Activated CD8-positive, alpha-beta memory T cell treated with anti-CD3 and anti-CD28 coated beads, Interleukin-2, amount 10 ng/mL, durations not matched to agents 7 days and 5 days (primary cell): ENCODE measurements around the gene ZBTB38. TPM values are rescaled to one million over a fixed set of nuclear protein-coding genes. Genes with fewer than 3 reads are reported as not detected.

ENCODE experiments used
- ATAC-seq: fragments of 150-1000 bp; cut with Tn5 transposase; one replicate; pipeline ENCODE4 v1.10.0; 2021; ENCODE audit warnings: moderate library complexity
- CTCF ChIA-PET: fragments of 350-600 bp; sonication (Branson Sonifier 250); formaldehyde crosslinking; loops from one replicate; lab custom pipeline; 2021; ENCODE audit warnings: antibody characterized with exemption; lab: Charles Lee
- DNase-seq: peaks from one replicate; pipeline ENCODE4 v3.0.0-alpha.2; 2020
- H3K27ac Mint-ChIP-seq: one replicate; pipeline ENCODE4 v1.8.0; 2021; ENCODE audit warnings: mild to moderate bottlenecking, mixed read lengths
- H3K27me3 Mint-ChIP-seq: one replicate; pipeline ENCODE4 v1.8.0; 2021; ENCODE audit warnings: mixed read lengths
- H3K36me3 Mint-ChIP-seq: one replicate; pipeline ENCODE4 v1.8.0; 2021; ENCODE audit warnings: mild to moderate bottlenecking, mixed read lengths
- H3K4me1 Mint-ChIP-seq: one replicate; pipeline ENCODE4 v1.8.0; 2021; ENCODE audit warnings: mixed read lengths
- H3K4me3 Mint-ChIP-seq: one replicate; pipeline ENCODE4 v1.8.0; 2021; ENCODE audit warnings: mild to moderate bottlenecking, moderate library complexity, mixed read lengths
- H3K9me3 Mint-ChIP-seq: one replicate; pipeline ENCODE4 v1.8.0; 2022; ENCODE audit warnings: low read depth, mixed read lengths
- total RNA-seq, 2 experiments: library from RNA; stranded (reverse); gene quantifications; one replicate each; pipeline ENCODE4 v1.2.3, GENCODE V29; 2021

ZBTB38 gene, protein sequence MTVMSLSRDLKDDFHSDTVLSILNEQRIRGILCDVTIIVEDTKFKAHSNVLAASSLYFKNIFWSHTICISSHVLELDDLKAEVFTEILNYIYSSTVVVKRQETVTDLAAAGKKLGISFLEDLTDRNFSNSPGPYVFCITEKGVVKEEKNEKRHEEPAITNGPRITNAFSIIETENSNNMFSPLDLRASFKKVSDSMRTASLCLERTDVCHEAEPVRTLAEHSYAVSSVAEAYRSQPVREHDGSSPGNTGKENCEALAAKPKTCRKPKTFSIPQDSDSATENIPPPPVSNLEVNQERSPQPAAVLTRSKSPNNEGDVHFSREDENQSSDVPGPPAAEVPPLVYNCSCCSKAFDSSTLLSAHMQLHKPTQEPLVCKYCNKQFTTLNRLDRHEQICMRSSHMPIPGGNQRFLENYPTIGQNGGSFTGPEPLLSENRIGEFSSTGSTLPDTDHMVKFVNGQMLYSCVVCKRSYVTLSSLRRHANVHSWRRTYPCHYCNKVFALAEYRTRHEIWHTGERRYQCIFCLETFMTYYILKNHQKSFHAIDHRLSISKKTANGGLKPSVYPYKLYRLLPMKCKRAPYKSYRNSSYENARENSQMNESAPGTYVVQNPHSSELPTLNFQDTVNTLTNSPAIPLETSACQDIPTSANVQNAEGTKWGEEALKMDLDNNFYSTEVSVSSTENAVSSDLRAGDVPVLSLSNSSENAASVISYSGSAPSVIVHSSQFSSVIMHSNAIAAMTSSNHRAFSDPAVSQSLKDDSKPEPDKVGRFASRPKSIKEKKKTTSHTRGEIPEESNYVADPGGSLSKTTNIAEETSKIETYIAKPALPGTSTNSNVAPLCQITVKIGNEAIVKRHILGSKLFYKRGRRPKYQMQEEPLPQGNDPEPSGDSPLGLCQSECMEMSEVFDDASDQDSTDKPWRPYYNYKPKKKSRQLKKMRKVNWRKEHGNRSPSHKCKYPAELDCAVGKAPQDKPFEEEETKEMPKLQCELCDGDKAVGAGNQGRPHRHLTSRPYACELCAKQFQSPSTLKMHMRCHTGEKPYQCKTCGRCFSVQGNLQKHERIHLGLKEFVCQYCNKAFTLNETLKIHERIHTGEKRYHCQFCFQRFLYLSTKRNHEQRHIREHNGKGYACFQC (N-terminal part only)
- 10 to 100 TPM; 42.5 to 49.4 TPM for total RNA-seq

DNA sequence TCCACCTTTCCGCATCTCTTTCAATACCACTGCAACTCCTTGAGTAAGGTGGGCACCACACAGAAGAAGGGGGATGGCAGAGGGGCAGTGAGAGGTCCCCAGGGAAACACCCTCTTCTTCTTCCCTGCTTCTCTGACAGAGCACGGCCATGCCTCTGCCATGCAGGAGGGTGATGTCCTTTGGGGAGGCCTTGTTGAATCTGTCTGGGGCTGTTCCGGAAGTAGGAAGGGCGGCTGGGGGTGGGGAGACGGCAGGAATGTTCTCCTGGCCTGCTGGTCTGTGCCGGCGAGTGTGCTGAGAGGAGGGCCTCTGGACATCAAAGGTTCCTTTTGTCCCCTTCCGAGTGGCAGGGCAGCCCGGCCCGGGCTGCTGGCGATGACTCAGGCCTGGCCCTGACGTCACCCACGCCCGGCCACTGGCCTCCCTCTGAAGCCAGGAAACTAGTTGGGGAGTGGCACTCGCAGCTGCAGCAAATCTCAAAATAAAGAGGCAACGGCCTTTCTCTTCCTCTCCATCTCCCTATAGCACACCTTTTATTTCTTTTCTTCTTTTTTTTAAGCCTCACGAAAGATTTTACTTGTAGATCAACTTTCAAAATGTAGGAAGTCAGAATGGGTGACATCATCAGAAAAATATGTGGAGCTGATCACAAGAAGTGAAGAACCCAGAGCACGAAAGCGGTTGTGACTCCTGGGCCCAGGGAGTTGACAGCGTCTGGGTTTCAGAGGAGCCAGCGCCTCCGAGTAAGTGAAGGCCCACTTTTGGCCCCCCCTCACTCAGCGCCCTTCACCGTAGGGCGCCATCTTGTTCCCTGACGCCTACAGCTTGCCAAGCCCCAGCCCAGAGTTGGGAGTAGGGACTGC lies at the start of gene ZBTB38:
ZBTB38 (plus strand) TSS at position 443 of the 863 bp plus-strand sequence. CDS start 73,885 bp downstream, outside the sequence.
- Mint-ChIP-seq H3K27ac (no peak within 1 kb of the TSS), H3K4me3 (no peak within 1 kb of the TSS), H3K27me3 (no peaks in the 10 kb centered on the region), H3K4me1 (peaks cover 45% of the 10 kb centered on the region), H3K9me3 (peaks cover 2% of the 10 kb centered on the region), H3K36me3 (peaks cover 2% of the 10 kb centered on the region)
- CTCF ChIA-PET = interaction anchor here (0.6 to 3.2 kb wide), 4 partner anchors 22 to 84 kb away, joined by 4 to 14 read pairs (median 6); no protein-coding TSS in a partner anchor
- DNase-seq (no peak), ATAC-seq (no peak)

- CTCF ChIA-PET = interaction anchor here (1.0 to 1.7 kb wide), 3 partner anchors 9 to 89 kb away, joined by 3 to 6 read pairs (median 3); partner anchors contain the start of gene PXYLP1
- H3K27ac Mint-ChIP-seq = peak overlapping the region; percentile 49
- H3K4me1 Mint-ChIP-seq = peaks cover 13% of the 10 kb centered on the region
- ATAC-seq (no peak), DNase-seq (no peak)
- H3K27me3 Mint-ChIP-seq = no peaks in the 10 kb centered on the region
- H3K36me3 Mint-ChIP-seq = peaks cover 6% of the 10 kb centered on the region
- no peaks in the 10 kb centered on the region for H3K9me3 Mint-ChIP-seq
- H3K4me3 Mint-ChIP-seq = no peak overlapping the region
Observed at GRCh38 chr3:141320399-141321108, 47.8 kb upstream of the ZBTB38 start.

GRCh38 chr3:141321109-141321497 lies 47.2 kb upstream of the ZBTB38 start:
- DNase-seq (no peak), ATAC-seq (no peak)
- Mint-ChIP-seq H3K27ac (no peak overlapping the region), H3K4me1 (peaks cover 13% of the 10 kb centered on the region), H3K9me3 (no peaks in the 10 kb centered on the region), H3K27me3 (no peaks in the 10 kb centered on the region), H3K36me3 (peaks cover 6% of the 10 kb centered on the region), H3K4me3 (no peak overlapping the region)
- CTCF ChIA-PET = interaction anchor here (1.0 to 1.7 kb wide), 3 partner anchors 9 to 90 kb away, joined by 3 to 6 read pairs (median 3); partner anchors contain the start of gene PXYLP1

DNA sequence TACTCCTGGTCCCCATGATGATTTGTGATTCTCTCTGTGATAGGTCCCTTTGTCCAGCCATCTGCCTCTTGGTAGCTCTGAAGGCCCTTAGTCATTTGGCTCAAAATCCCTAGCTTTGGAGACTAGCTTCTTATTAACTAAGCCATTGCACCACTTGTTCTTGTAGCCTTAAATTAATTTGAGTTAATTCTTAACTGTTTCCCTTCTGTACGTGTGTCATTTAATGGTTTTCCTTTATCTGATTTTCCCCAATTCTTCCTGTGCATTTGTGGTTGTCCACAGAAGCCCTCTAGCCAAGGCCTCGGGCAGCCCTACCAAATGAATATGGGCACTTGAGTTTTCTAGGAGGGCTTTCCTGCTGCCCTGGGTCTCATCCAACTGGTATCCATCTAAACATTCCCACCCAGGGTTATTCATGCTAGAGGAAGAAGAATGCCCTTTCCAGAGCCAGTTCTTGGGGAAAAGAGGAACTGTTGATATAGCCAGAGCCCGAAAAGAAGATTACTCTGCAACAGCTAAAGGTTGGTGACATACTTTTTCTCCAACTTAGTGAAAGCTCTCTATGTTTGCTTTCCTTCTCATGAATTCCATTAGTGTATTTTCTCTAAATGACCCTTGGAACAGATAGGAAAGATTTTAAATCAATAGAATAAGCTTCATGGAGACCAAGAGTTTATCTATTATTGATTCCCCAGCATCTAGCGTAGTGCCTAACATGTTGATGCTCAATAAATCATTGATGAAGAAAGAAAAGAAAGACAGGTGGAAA lies 44.2 kb upstream of the ZBTB38 start:
- ATAC-seq (no peak), DNase-seq (no peak)
- H3K27me3 Mint-ChIP-seq = no peaks in the 10 kb centered on the region
- H3K27ac Mint-ChIP-seq = no peak overlapping the region
- CTCF ChIA-PET = interaction anchor here (1.0 to 2.5 kb wide), 4 partner anchors 12 to 604 kb away, joined by 3 to 10 read pairs (median 6); no protein-coding TSS in a partner anchor
- peaks cover 22% of the 10 kb centered on the region for H3K4me1 Mint-ChIP-seq
- no peak overlapping the region for H3K4me3 Mint-ChIP-seq
- no peaks in the 10 kb centered on the region for H3K9me3 Mint-ChIP-seq
- H3K36me3 Mint-ChIP-seq = peaks cover 8% of the 10 kb centered on the region

- H3K4me3 Mint-ChIP-seq = no peak overlapping the region
Observed at GRCh38 chr3:141326123-141326522, 42.2 kb upstream of the ZBTB38 start.

GRCh38 chr3:141326626-141327025 lies 41.7 kb upstream of the ZBTB38 start:
- CTCF ChIA-PET = interaction anchor here (1.5 kb wide), 1 partner anchor 115 kb away, joined by 3 read pairs; no protein-coding TSS in a partner anchor
- ATAC-seq (no peak), DNase-seq (no peak)
- Mint-ChIP-seq H3K36me3 (peaks cover 2% of the 10 kb centered on the region), H3K4me3 (no peak overlapping the region), H3K27me3 (no peaks in the 10 kb centered on the region), H3K27ac (no peak overlapping the region), H3K9me3 (no peaks in the 10 kb centered on the region), H3K4me1 (peaks cover 9% of the 10 kb centered on the region)

More at GRCh38 chr3:141326123-141326522, 42.2 kb upstream of the ZBTB38 start:
- Mint-ChIP-seq H3K27me3 (no peaks in the 10 kb centered on the region), H3K9me3 (no peaks in the 10 kb centered on the region), H3K36me3 (peaks cover 2% of the 10 kb centered on the region), H3K4me1 (peaks cover 13% of the 10 kb centered on the region), H3K27ac (no peak overlapping the region)
- CTCF ChIA-PET = interaction anchor here (1.5 kb wide), 1 partner anchor 116 kb away, joined by 3 read pairs; no protein-coding TSS in a partner anchor
- ATAC-seq (no peak), DNase-seq (no peak)

GRCh38 chr3:141328286-141329166 lies 39.8 kb upstream of the ZBTB38 start:
- Mint-ChIP-seq H3K4me3 (no peak overlapping the region), H3K9me3 (no peaks in the 10 kb centered on the region), H3K4me1 (peaks cover 9% of the 10 kb centered on the region), H3K36me3 (peaks cover 2% of the 10 kb centered on the region), H3K27me3 (no peaks in the 10 kb centered on the region), H3K27ac (no peak overlapping the region)
- no peak for DNase-seq
- ATAC-seq = peak; percentile 20
- CTCF ChIA-PET = no interaction called here

GRCh38 chr3:141330235-141330634 lies 38.1 kb upstream of the ZBTB38 start:
- H3K4me3 Mint-ChIP-seq = no peak overlapping the region
- no peak overlapping the region for H3K27ac Mint-ChIP-seq
- H3K9me3 Mint-ChIP-seq = no peaks in the 10 kb centered on the region
- CTCF ChIA-PET = interaction anchor here (2.8 kb wide), 1 partner anchor 19 kb away, joined by 8 read pairs; no protein-coding TSS in a partner anchor
- no peak for ATAC-seq
- H3K27me3 Mint-ChIP-seq = no peaks in the 10 kb centered on the region
- H3K4me1 Mint-ChIP-seq = peaks cover 9% of the 10 kb centered on the region
- no peak for DNase-seq
- H3K36me3 Mint-ChIP-seq = peaks cover 2% of the 10 kb centered on the region

DNA sequence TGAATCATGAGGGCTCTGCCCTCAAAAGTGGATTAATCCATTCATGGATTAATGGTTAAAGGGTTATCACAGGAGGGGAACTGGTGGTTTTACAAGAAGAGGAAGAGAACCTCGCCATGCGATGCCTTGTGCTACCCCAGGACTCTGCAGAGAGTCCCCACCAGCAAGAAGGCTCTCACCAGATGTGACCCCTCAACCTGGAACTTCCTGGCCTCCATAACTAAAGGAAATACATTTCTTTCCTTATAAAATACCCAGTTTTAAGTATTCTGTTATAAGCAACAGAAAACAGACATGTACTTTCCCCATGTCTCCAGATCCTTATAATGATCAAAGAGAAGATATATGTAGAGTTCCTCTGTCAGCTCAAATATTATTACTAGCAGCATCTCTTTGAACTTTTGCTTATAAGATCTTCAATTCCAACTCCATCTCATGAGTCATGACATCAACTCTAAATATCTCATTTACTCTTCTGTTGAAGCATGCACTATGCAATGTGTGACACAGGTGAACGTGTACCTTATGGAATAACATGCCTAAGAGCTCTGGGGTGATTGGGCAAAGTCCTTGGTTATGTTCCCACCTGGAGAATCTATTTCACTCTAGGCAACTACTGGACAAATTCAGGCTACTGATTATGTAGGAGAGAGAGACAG lies 37.5 kb upstream of the ZBTB38 start:
- CTCF ChIA-PET = interaction anchor here (0.7 to 2.8 kb wide), 3 partner anchors 19 to 30 kb away, joined by 3 to 8 read pairs (median 4); no protein-coding TSS in a partner anchor
- no peaks in the 10 kb centered on the region for H3K27me3 Mint-ChIP-seq
- peaks cover 9% of the 10 kb centered on the region for H3K4me1 Mint-ChIP-seq
- H3K4me3 Mint-ChIP-seq = no peak overlapping the region
- H3K36me3 Mint-ChIP-seq = peaks cover 2% of the 10 kb centered on the region
- no peak overlapping the region for H3K27ac Mint-ChIP-seq
- no peak for ATAC-seq
- no peaks in the 10 kb centered on the region for H3K9me3 Mint-ChIP-seq
- DNase-seq = no peak
